Gastroesophageal sphincter (tissue), 4 donors: ENCODE data around the gene KATNA1. TPM values are rescaled to one million over a fixed set of nuclear protein-coding genes. Genes with fewer than 3 reads are reported as not detected.

Source experiments
- ATAC-seq: fragments of 150-250 bp; one replicate; pipeline ENCODE4 v1.9.1; 2016; ENCODE audit warnings: mild to moderate bottlenecking, moderate library complexity
- H3K27ac ChIP-seq, 4 donors: fragments of 200-600 bp; sonication (generic) in 3 of 4; 1 replicate in 3 of 4; 2 replicates in 1 of 4; pipeline ENCODE4 v1.5.1; 2016 to 2019
- H3K27me3 ChIP-seq: fragments of 200-600 bp; sonication (generic); one replicate; pipeline ENCODE4 v1.5.1; 2019
- H3K36me3 ChIP-seq, 2 donors: fragments of 200-600 bp; sonication (generic); one replicate each; pipeline ENCODE4 v1.5.1; 2019; ENCODE audit warnings: control low read depth in 1 of 2
- H3K4me1 ChIP-seq, 3 donors: fragments of 200-600 bp; sonication (generic); 1 replicate in 2 of 3; 2 replicates in 1 of 3; pipeline ENCODE4 v1.5.1; 2016 to 2019; ENCODE audit warnings: control low read depth in 2 of 3
- H3K4me3 ChIP-seq, 2 donors: fragments of 200-600 bp; sonication (generic); one replicate each; pipeline ENCODE4 v1.5.1; 2019; ENCODE audit warnings: mild to moderate bottlenecking in 1 of 2, moderate library complexity in 1 of 2
- H3K9me3 ChIP-seq, 3 donors: fragments of 200-600 bp; sonication (generic); one replicate each; pipeline ENCODE4 v1.5.1; 2017 to 2019; ENCODE audit warnings: control low read depth in 2 of 3
- CTCF ChIP-seq, 4 experiments: fragments of 200-600 bp in 2 of 4; fragments of 450-650 bp in 2 of 4; sonication (generic) in 1 of 4; IDR thresholded peaks; one replicate each; pipeline ENCODE4 v1.5.1; 2017 to 2019; ENCODE audit warnings: antibody characterized with exemption in 4 of 4, mild to moderate bottlenecking in 2 of 4, moderate library complexity in 2 of 4
- EP300 ChIP-seq: sonication (generic); formaldehyde crosslinking; IDR thresholded peaks from one replicate; pipeline ENCODE4 v1.6.1; 2017; ENCODE audit warnings: antibody characterized with exemption, mild to moderate bottlenecking
- POLR2A ChIP-seq, 2 donors: fragments of 450-650 bp; IDR thresholded peaks; one replicate each; pipeline ENCODE4 v1.6.1; 2017; ENCODE audit warnings: antibody characterized with exemption in 2 of 2, mild to moderate bottlenecking in 2 of 2, moderate library complexity in 1 of 2
- POLR2AphosphoS5 ChIP-seq: sonication (generic); formaldehyde crosslinking; IDR thresholded peaks from one replicate; pipeline ENCODE4 v1.6.1; 2017; ENCODE audit warnings: antibody characterized with exemption
- WGBS, 2 donors: methylation state at CpG; one replicate each; pipeline ENCODE4 v1.1.5; 2018; ENCODE audit warnings: low coverage in 1 of 2; 5-methylcytosine and 5-hydroxymethylcytosine counted together
- total RNA-seq, 4 donors: library from RNA; depleted of rRNA; stranded (reverse); fragments of >200 nt; gene quantifications; one replicate each; pipeline ENCODE4 v1.1.0, GENCODE V29; 2016

Gene KATNA1
- total RNA-seq, 4 donors from 2014 or later, result 17.5 to 25.5 (median 21.1) TPM

- WGBS, 2 donors, result 74 to 100% methylated on average over 2 of the region's 2 CpGs
Observed at GRCh38 chr6:149592983-149593382, 55.5 kb downstream of the KATNA1 start.

GRCh38 chr6:149586149-149586548, 62.4 kb downstream of the KATNA1 start:
- no peak for TF ChIP-seq EP300
- H3K27ac ChIP-seq, result no peak overlapping the region
- H3K9me3 ChIP-seq, result no peaks in the 10 kb centered on the region
- H3K36me3 ChIP-seq, result peaks cover 2 to 99% of the 10 kb centered on the region in 2 donors
- no peaks in the 10 kb centered on the region for H3K27me3 ChIP-seq
- H3K4me1 ChIP-seq, result no peaks in the 10 kb centered on the region
- no peak overlapping the region for H3K4me3 ChIP-seq
- 100% methylated on average over 1 of the region's 2 CpGs for WGBS, 2 donors
- ATAC-seq, result no peak

More at GRCh38 chr6:149592983-149593382, 55.5 kb downstream of the KATNA1 start:
- Histone ChIP-seq H3K36me3 (peaks cover 0 to 97% of the 10 kb centered on the region in 2 donors), H3K4me3 (no peak overlapping the region), H3K27me3 (no peaks in the 10 kb centered on the region), H3K9me3 (no peaks in the 10 kb centered on the region), H3K4me1 (no peaks in the 10 kb centered on the region), H3K27ac (no peak overlapping the region)
- no peak for ATAC-seq
- no peak for TF ChIP-seq CTCF (IDR thresholded peaks at IDR 0.05)
- no peak for TF ChIP-seq EP300
- no peak for TF ChIP-seq POLR2AphosphoS5

DNA sequence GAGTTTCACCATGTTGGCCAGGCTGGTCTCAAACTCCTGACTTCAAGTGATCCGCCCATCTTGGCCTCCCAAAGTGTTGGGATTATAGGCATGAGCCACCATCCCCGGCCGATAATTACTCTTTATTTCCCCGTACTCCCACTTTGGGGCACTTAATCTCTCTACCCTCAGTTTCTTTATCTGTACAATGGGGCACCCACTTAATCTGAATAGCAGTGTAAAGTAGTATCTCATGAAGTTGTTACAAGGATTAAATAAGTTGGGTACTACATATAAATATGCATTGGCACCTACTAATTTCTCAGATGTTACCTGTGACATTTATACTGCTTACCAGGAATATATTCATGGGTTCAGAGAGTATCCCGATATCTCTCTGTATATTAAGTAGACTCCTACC, 67.2 kb downstream of the KATNA1 start:
- 88 to 92% methylated on average over 5 of the region's 5 CpGs for WGBS, 2 donors
- no peak overlapping the region for H3K27ac ChIP-seq
- no peaks in the 10 kb centered on the region for H3K27me3 ChIP-seq
- peaks cover 5 to 92% of the 10 kb centered on the region in 2 donors for H3K36me3 ChIP-seq
- H3K4me3 ChIP-seq, result no peak overlapping the region
- TF ChIP-seq POLR2A (IDR thresholded peaks at IDR 0.05) (no peak), EP300 (no peak), CTCF (IDR thresholded peaks at IDR 0.05) (no peak)
- H3K9me3 ChIP-seq, result no peaks in the 10 kb centered on the region
- no peak for ATAC-seq
- no peaks in the 10 kb centered on the region for H3K4me1 ChIP-seq

DNA sequence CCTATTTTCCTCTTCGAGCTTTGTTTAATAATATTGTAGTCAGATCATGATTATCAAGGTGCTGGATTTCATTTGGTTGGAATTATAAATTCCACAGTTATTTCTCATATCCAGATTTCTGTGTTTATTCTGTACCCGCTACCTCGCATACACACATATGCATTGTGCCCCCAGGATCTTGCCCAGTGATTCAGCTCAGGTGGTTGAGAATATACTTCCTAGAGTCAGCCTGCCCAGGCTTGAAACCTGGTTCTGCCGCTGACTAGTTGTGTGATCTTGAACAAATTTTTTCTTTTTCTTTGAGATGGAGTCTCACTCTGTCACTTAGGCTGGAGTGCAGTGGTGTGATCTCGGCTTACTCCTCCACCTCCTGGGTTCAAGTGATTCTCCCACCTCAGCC, 67.6 kb downstream of the KATNA1 start:
- TF ChIP-seq CTCF (IDR thresholded peaks at IDR 0.05) (no peak), EP300 (no peak)
- 92 to 100% methylated on average over 2 to 5 of the region's 5 CpGs for WGBS, 2 donors
- Histone ChIP-seq H3K36me3 (peaks cover 5 to 92% of the 10 kb centered on the region in 2 donors), H3K4me1 (no peaks in the 10 kb centered on the region), H3K4me3 (no peak overlapping the region), H3K27me3 (no peaks in the 10 kb centered on the region), H3K9me3 (no peaks in the 10 kb centered on the region), H3K27ac (no peak overlapping the region)
- no peak for ATAC-seq

DNA sequence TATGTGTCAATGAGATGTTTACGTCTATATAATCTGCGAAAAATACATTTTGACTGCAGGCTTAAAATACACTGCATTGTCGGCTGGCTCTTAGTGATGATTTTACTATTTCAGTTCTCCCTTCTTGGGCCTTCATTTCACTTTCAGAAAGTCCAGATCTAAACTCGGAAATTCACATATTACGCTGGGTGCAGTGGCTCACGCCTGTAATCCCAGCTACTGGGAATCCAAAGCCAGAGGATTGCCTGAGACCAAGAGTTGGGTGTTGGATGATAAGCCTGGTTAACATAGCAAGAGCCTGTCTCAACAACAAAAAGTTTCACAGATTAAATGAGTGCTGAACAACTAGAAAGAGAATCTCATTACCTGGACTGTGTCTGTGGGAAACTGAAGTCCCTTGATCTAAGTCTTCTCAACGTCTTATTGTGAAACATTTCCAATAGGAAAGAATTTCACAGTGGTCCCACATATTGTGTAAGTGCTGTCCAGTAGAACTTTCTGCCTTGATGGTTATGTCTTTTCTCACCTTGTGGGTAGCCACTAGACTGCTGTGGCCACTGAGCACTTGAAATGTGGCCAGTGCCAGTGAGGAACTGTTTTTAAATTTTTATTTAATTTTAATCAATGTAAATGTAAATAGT, 80.4 kb downstream of the KATNA1 start:
- WGBS, 2 donors, result 86% methylated on average over 6 to 7 of the region's 7 CpGs
- Histone ChIP-seq H3K4me3 (no peak overlapping the region), H3K4me1 (peaks cover 0 to 33% (median 0%) of the 10 kb centered on the region in 3 donors), H3K27me3 (no peaks in the 10 kb centered on the region), H3K9me3 (no peaks in the 10 kb centered on the region), H3K27ac (no peak overlapping the region), H3K36me3 (peaks cover 0 to 7% of the 10 kb centered on the region in 2 donors)
- TF ChIP-seq CTCF (IDR thresholded peaks at IDR 0.05), result no peak
- no peak for TF ChIP-seq POLR2AphosphoS5
- TF ChIP-seq POLR2A (IDR thresholded peaks at IDR 0.05), result no peak
- no peak for TF ChIP-seq EP300
- no peak for ATAC-seq
